Neutrophil (primary cell): ENCODE measurements around the gene SRSF12.

Experiments used
- H3K27ac ChIP-seq: fragments of 200-600 bp; sonication (generic); 2 replicates; pipeline ENCODE4 v1.5.1; 2016; ENCODE audit warnings: mild to moderate bottlenecking, moderate library complexity
- H3K27me3 ChIP-seq: fragments of 200-600 bp; sonication (generic); 2 replicates; pipeline ENCODE4 v1.6.0; 2016; ENCODE audit warnings: mild to moderate bottlenecking
- H3K36me3 ChIP-seq: fragments of 200-600 bp; sonication (generic); 2 replicates; pipeline ENCODE4 v1.5.1; 2017
- H3K4me1 ChIP-seq, 2 experiments: fragments of 200-600 bp in 1 of 2; sonication (generic) in 1 of 2; 1 replicate in 1 of 2; 2 replicates in 1 of 2; pipeline versions ENCODE4 v1.5.1 to v1.6.1; 2013 to 2016; ENCODE audit warnings: low read depth in 1 of 2, low read length in 1 of 2, mild to moderate bottlenecking in 1 of 2, moderate library complexity in 1 of 2; ENCODE audit not compliant: control insufficient read depth in 1 of 2, insufficient read depth in 1 of 2
- H3K4me3 ChIP-seq, 2 experiments: fragments of 200-600 bp in 1 of 2; sonication (generic) in 1 of 2; 1 replicate in 1 of 2; 2 replicates in 1 of 2; pipeline ENCODE4 v1.5.1; 2013 to 2016; ENCODE audit warnings: low read depth in 1 of 2, low read length in 1 of 2, mild to moderate bottlenecking in 1 of 2, moderate library complexity in 1 of 2
- H3K9me3 ChIP-seq: fragments of 200-600 bp; sonication (generic); 2 replicates; pipeline ENCODE4 v1.5.1; 2016
- CTCF ChIP-seq: fragments of 200-600 bp; sonication (generic); IDR thresholded peaks from 2 replicates; pipeline ENCODE4 v1.5.1; 2016; ENCODE audit warnings: antibody characterized with exemption

The SRSF12 gene

GRCh38 chr6:89048985-89049384 is 68.9 kb downstream of the SRSF12 start:
- H3K27ac ChIP-seq, result peak overlapping the region; percentile 77
- no peaks in the 10 kb centered on the region for H3K9me3 ChIP-seq
- peaks cover 54 to 70% of the 10 kb centered on the region in 2 experiments for H3K4me1 ChIP-seq
- no peaks in the 10 kb centered on the region for H3K36me3 ChIP-seq
- H3K4me3 ChIP-seq, result no peak overlapping the region
- H3K27me3 ChIP-seq, result no peaks in the 10 kb centered on the region
- TF ChIP-seq CTCF, result no peak

GRCh38 chr6:89048288-89048923 is 69.5 kb downstream of the SRSF12 start:
- TF ChIP-seq CTCF, result no peak
- Histone ChIP-seq H3K4me3 (no peak overlapping the region), H3K9me3 (no peaks in the 10 kb centered on the region), H3K27me3 (no peaks in the 10 kb centered on the region), H3K27ac (peak overlapping the region; percentile 77), H3K4me1 (peaks cover 54 to 70% of the 10 kb centered on the region in 2 experiments), H3K36me3 (no peaks in the 10 kb centered on the region)

- TF ChIP-seq CTCF, result no peak
- Histone ChIP-seq H3K9me3 (no peaks in the 10 kb centered on the region), H3K27me3 (no peaks in the 10 kb centered on the region), H3K4me1 (peaks cover 54 to 70% of the 10 kb centered on the region in 2 experiments), H3K4me3 (peak overlapping the region in 1 of 2 experiments; percentile 12), H3K36me3 (no peaks in the 10 kb centered on the region), H3K27ac (peak overlapping the region; percentile 77)
These were observed 70.4 kb downstream of the SRSF12 start for GRCh38 chr6:89047473-89047872.
